Measurements from ENCODE around the gene NMRK2.
A peak's percentile ranks its signal among the peaks of the same experiment; 100 is the strongest.
"Not testable (repeated sequence)": the region's sequence is repeated elsewhere in the genome, so short reads cannot be mapped to it uniquely, and the experiment has no call there.

Gene NMRK2

GRCh38 chr19:3932931-3933810 is at the start of gene NMRK2:
Gene NMRK2, plus strand, starts transcription at chr19:3933069. Its CDS starts 603 bp downstream, at chr19:3933672.
- DNase-seq: no peak

GRCh38 chr19:3890591-3890990 is 42.3 kb upstream of the NMRK2 start:
- DNase-seq: no peak

DNA sequence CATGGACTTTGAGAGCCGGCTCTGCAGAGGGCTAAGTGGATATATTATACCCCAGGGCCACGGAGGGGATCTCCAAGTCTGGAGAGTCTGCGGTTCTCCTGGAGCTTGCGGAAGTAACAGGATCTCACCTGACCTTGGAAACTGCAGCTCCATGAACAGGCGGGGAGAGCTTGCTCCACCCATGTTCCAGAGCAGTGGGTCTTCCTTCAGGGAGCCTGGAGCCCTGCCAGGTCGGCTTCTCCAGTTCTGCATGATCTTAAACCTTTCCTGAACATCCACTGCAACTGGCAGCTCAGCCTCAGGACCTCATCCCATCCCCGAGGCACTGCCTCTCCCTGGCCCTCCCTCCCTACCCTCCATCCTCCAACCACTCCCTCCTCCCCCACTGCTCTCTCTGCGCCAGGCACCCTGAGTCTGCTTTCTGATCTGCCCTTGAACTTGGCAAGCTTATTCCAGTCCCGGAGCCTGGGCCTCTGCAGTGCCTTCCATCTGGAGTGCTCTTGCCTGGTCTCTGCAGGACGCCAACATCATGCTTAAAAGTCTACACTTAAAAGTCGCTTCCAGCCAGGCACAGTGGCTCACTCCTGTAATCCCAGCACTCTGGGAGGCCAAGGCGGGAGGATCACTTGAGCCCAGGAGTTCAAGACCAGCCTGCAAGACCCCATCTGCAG is 39.2 kb upstream of the NMRK2 start:
- DNase-seq: peak; percentile 84

DNA sequence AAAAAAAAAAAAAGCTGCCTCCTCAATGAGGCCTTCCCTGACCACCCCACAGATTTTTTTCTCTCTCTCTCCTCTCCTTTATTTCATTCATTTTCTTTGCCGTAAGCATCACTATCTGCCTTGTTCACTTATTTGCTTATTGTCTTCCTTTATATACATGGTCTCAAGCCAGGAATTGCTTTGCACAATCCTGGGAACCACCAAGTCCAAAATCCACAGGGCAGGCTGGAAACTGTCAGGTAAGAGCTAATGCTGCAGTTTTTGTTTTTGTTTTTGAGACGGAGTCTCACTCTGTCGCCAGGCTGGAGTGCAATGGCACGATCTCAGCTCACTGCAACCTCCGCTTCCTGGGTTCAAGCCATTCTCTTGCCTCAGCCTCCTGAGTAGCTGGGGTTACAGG is 37.9 kb upstream of the NMRK2 start:
- not testable (repeated sequence) for DNase-seq

DNA sequence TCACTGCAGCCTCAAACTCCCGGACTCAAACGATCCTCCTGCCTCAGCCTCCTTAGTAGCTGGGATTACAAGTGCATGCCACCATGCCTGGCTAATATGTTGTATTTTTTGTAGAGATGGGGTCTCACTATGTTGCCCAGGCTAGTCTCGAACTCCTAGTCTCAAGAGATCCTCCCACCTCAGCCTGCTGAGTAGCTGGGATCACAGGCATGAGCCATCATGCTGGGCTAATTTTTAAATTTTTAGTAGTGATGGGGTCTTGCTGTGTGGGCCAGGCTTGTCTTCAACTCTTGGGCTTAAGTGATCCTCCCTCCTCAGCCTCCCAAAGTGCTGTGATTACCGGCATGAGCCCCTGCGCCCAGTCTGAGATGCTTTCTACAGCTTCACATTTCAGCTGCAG is 37.1 kb upstream of the NMRK2 start:
- DNase-seq: no peak

GRCh38 chr19:3897936-3898335 is 34.9 kb upstream of the NMRK2 start:
- DNase-seq: no peak

- no peak for DNase-seq
Measured at GRCh38 chr19:3898426-3898825, 34.4 kb upstream of the NMRK2 start.

DNA sequence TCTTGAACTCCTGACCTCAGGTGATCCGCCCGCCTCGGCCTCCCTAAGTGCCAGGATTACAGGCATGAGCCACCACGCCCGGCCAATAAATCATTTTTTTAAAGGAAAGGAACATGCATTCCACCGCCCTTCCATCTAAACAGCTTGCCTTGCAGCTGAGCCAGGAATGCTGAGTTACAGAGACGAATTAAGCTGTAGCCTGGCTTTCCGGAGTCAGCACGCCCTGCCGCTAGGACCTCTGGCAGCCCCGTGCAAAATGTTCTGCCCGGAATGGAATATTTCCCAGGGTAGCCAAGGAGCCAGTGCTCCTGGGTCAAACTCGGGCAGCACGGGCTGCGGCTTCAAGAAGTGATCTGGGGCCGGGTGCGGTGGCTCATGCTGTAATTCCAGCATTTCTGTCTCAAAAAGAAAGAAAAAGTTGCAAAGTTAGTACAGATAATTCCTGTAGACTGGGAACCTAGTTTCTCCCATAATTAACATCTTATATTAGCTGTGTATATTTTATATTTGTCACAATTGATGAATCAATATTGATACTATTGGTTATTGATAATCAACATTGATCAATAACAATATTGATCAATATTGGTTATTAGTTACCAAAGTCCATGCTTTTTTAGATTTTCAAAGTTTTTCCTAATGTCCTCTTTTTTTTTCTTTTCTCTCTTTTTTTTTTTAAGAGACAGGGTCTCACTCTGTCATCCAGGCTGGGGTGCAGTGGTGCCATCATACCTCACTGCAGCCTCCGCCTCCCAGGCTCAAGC is 33.2 kb upstream of the NMRK2 start:
- no peak for DNase-seq

DNA sequence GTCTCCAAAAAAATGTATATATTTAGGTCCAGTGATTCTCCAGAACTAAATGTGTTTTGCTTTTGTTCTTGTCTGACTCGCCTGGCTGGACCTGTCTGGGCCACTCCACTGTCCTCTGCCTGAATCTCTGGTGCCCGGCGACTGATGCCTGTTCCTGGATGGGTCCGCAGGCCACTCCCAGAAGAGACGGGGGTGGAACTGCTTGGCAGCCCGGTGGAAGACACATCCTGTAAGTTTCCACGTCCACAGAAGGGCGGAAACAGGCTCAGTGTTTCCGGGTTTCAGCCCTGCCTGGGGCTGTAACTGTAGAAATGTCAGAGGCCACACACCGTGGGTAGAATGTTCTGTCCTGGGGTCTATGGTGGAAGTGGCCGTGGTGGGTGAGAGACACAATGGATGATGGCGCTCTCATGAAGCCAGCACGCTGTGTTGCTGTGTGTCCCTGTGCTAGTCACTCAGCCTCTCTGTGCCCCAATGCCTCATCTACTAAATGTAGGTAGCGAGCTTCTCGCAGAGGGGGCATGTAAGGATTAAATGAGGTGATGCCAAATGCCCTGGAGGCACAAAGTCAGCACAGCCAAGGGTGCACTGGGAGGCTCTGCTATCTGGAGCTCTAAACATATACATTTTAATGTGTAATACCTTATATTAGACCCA is 30.4 kb upstream of the NMRK2 start:
- DNase-seq: no peak

DNA sequence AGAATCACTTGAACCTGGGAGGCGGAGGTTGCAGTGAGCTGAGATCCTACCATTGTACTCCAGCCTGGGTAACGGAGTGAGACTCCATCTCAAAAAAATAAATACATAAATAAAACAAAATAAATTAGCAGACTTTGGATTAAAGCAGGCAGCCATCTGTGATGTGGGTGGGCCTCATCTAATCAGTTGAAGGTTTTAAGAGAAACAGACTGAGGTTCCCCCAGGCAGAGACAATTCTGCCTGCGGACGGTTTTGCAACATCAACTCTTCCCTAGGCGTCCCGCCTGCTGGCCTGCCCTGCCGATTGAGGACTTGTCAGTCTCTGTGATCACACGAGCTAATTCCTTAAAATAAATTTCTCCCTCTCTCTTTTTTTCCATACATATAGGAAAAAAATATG is 28.6 kb upstream of the NMRK2 start:
- DNase-seq: no peak

DNA sequence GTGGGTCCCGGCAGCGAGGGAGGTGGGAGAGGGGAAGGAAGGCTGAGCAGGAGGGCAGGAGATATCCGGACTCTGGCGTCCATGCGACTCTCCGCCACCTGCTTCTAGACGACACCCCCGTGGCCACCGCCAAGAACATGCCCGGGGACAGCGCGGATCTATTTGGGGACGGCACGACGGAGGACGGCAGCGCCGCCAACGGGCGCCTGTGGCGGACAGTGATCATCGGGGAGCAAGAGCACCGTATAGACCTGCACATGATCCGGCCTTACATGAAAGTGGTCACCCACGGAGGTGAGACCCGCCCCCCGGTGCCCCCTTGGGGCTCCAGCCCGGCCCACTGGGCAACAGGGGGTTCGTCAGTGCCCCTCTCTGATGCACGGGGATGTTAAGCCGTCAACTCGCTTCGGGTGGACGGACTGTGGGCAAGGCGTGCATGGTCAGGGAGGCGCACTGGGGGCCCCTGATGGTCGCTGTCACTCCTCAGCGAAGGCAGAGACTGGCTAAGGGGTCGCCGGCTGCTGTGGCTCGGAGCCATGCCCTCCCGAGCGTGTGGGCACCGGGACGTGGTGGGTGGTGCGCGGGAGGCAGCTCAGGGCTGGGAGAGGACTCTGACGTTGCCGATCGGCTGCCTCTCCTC is 25.1 kb upstream of the NMRK2 start:
- no peak for DNase-seq

- no peak for DNase-seq
Measured at GRCh38 chr19:3908266-3909054, 24.4 kb upstream of the NMRK2 start.

GRCh38 chr19:3910105-3910504 is 22.8 kb upstream of the NMRK2 start:
- DNase-seq: no peak

- no peak for DNase-seq
Measured at GRCh38 chr19:3914199-3914598, 18.7 kb upstream of the NMRK2 start.

- no peak for DNase-seq
Measured at GRCh38 chr19:3916033-3916432, 16.8 kb upstream of the NMRK2 start.

- no peak for DNase-seq
Measured at GRCh38 chr19:3919793-3920192, 13.1 kb upstream of the NMRK2 start.

DNA sequence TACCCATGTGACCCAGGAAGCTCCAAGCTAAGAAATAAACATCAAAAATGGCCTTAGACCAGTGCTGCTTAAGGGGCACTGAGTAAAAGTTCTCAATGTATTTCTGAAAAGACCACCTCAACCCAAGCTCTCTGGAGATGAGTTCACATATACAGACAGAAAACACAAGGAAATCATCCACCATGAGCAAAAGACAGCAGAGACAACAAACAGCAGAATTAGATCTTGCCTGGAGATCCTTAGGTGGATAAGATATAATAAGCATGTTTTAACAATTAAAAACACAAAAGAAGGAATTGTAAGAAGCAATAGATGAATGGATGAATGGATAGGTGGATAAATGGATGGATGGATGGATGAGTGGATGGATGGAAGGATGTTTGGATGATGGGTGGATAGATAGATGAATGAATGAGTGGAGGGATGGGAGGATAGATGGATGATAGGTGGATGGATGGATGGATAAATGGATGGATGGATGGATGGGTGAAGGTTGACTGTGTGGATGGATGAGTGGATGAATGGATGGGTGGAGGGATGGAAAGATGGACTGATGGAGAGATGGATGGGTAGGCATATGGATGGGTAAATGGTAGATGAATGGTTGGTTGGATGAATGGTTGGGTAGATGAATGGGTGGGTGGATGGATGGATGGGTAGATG is 9.6 kb upstream of the NMRK2 start:
- no peak for DNase-seq

GRCh38 chr19:3923912-3924311 is 9.0 kb upstream of the NMRK2 start:
- no peak for DNase-seq

DNA sequence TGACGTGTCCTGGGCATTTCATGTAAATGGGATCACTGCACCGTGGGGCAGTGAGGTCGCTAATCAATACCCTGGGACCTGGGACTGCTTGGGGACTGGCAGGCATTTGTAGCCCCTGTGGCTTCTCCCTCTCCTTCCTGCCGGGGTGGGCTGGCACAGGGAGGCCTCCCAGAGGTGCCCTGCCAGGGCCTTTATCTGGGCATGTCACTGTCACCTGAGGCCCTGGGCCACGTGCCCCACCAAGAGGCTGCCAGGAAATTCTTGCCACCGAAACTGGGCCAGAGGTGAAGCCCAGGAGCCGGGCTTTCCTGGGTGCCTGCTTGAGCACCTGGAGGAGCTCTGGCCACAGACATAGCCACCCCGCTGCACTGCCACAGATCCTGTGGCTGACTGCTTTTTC is 1.8 kb upstream of the NMRK2 start:
- DNase-seq: no peak

- no peak for DNase-seq
Measured at GRCh38 chr19:3936506-3937442, 3.9 kb downstream of the NMRK2 start.

All from DMS79 (cell line).